22Rv1 (cell line): ENCODE data around the gene CAMK1D.

Experiments used
- CTCF ChIP-seq: fragments of 450-650 bp; IDR thresholded peaks from 2 replicates; pipeline ENCODE4 v1.5.1; 2017; ENCODE audit warnings: mild to moderate bottlenecking
- ZFX ChIP-seq: fragments of 450-650 bp; IDR thresholded peaks from 2 replicates; pipeline ENCODE4 v1.6.1; 2017; ENCODE audit warnings: antibody characterized with exemption, borderline replicate concordance

- TF ChIP-seq CTCF (no peak), ZFX (no peak)
Measured at GRCh38 chr10:12409613-12410012, 60.3 kb downstream of the CAMK1D start.
